A549 (cell line): ENCODE data around the gene SMARCD3.

Source experiments
- CHD2 ChIP-seq: fragments of 150-350 bp; IDR thresholded peaks from 2 replicates; pipeline ENCODE4 v1.6.1; 2014; ENCODE audit warnings: low read length; ENCODE audit not compliant: partially characterized antibody
- CTCF ChIP-seq: fragments of >200 bp; sonication (Bioruptor Twin); formaldehyde crosslinking; IDR thresholded peaks from 3 replicates; pipeline ENCODE4 v1.5.1; 2016
- EP300 ChIP-seq, 2 experiments: fragments of >200 bp; sonication (Bioruptor Twin); formaldehyde crosslinking; IDR thresholded peaks; 2 replicates in 1 of 2; 3 replicates in 1 of 2; pipeline ENCODE4 v1.6.1; 2016 to 2017
- ESRRA ChIP-seq: fragments of 150-350 bp; IDR thresholded peaks from 2 replicates; pipeline ENCODE4 v1.6.1; 2014; ENCODE audit warnings: mild to moderate bottlenecking, low read length, borderline replicate concordance
- HOXA7 ChIP-seq: fragments of 250-450 bp; sonication (Bioruptor Pico); IDR thresholded peaks from 2 replicates; pipeline ENCODE4 v1.5.0; 2020; ENCODE audit warnings: mild to moderate bottlenecking, moderate library complexity
- JUN ChIP-seq, 2 experiments: fragments of >200 bp; sonication (Bioruptor Twin); formaldehyde crosslinking; IDR thresholded peaks; 2 replicates in 1 of 2; 3 replicates in 1 of 2; pipeline ENCODE4 v1.6.1; 2016 to 2017
- MAZ ChIP-seq: fragments of 150-350 bp; IDR thresholded peaks from 2 replicates; pipeline ENCODE4 v1.6.1; 2014; ENCODE audit warnings: antibody characterized with exemption, low read depth, low read length, borderline replicate concordance
- MYC ChIP-seq: IDR thresholded peaks from 2 replicates; pipeline ENCODE4 v1.6.1; 2012; ENCODE audit warnings: mild to moderate bottlenecking, inconsistent platforms, low read length, improper control_type of control experiment, borderline replicate concordance
- PBX3 ChIP-seq: IDR thresholded peaks from 2 replicates; pipeline ENCODE4 v1.6.1; 2012
- POLR2A ChIP-seq: IDR thresholded peaks from 2 replicates; pipeline ENCODE4 v1.6.1; 2012; ENCODE audit warnings: mild to moderate bottlenecking, low read length
- RAD21 ChIP-seq, 2 experiments: fragments of >200 bp in 1 of 2; sonication (Bioruptor Twin) in 1 of 2; formaldehyde crosslinking in 1 of 2; IDR thresholded peaks in 1 of 2; conservative IDR thresholded peaks in 1 of 2; 2 replicates in 1 of 2; 3 replicates in 1 of 2; pipeline ENCODE4 v1.6.1; 2012 to 2018; ENCODE audit warnings: inconsistent platforms in 1 of 2
- RFX5 ChIP-seq: fragments of 450-650 bp; IDR thresholded peaks from 2 replicates; pipeline ENCODE4 v1.7.1; 2014; ENCODE audit warnings: antibody characterized with exemption, mild to moderate bottlenecking, moderate library complexity
- ZFP36 ChIP-seq: fragments of 450-650 bp; IDR thresholded peaks from 2 replicates; pipeline ENCODE4 v1.6.1; 2014; ENCODE audit warnings: borderline replicate concordance; ENCODE audit not compliant: partially characterized antibody

DNA sequence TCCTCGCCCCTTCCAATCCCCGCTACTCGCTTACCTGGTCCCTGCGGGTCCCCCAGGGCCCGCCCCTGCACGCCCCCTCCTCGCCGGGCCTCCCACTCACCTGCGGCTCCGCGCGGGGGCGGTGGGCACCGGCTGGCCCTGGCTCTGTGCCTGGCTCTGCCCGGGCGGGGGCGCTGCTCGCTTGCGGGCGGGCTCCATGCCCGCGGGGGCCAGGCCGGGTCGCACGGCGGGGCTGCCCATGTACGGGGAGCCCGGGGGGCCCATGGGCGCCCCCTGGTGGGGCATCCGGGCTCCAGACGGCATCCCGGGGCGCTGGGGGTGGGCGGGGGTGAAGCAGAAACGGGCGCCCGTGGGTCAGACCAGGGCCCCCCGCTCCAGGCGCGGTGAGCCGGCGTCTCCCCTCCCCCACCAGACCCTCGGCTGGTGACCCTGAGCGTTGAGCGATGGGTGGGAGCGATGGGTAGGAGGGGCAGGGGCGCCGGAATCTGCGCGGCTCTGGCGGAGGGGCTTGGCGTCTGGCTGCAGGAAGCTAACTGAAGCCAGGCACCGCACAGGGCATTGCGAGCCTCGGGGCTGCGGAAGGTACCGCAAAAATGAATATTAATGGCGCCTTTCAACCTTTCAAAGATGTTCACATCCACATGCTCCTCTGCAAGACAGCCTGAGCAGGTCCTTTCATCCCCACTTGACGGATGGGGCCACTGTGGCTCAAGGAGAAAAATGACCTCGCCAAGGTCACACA is 3.0 kb downstream of the SMARCD3 start:
- TF ChIP-seq CTCF: peak; percentile 88
- TF ChIP-seq RAD21 (conservative IDR thresholded peaks at IDR 0.05 in 1 of 2, IDR thresholded peaks at IDR 0.05 in 1 of 2): peak in 1 of 2 experiments; percentile 50; a peak in 2 of 5 replicates
- no peak for TF ChIP-seq POLR2A
- no peak for TF ChIP-seq ZFP36
- TF ChIP-seq HOXA7 (CRISPR knock-in tag): no peak
- no peak for TF ChIP-seq CHD2
- TF ChIP-seq JUN (IDR thresholded peaks at IDR 0.05): no peak; a peak in 1 of 5 replicates
- no peak for TF ChIP-seq RFX5
- no peak for TF ChIP-seq EP300 (IDR thresholded peaks at IDR 0.05)
- TF ChIP-seq PBX3: no peak
- peak; percentile 55; the same call in 1 of the 2 replicates for TF ChIP-seq ESRRA
- TF ChIP-seq MYC: no peak
- no peak for TF ChIP-seq MAZ
